Neural cell (in vitro differentiated cells): ENCODE measurements around the gene KLHL17. TPM values are rescaled to one million over a fixed set of nuclear protein-coding genes. Genes with fewer than 3 reads are reported as not detected.

ENCODE experiments used
- H2AFZ ChIP-seq: fragments of 200-600, 300-800 bp; sonication (generic), shearing (Covaris generic); 2 replicates; pipeline ENCODE4 v1.6.0; 2014; ENCODE audit warnings: low read depth, mild to moderate bottlenecking, antibody characterized with exemption, low read length, moderate library complexity
- H3F3A ChIP-seq: fragments of 200-600 bp; shearing (Covaris generic); 2 replicates; pipeline ENCODE4 v1.6.1; 2016; ENCODE audit warnings: mild to moderate bottlenecking, moderate library complexity, mixed read lengths, antibody characterized with exemption, low read length; ENCODE audit not compliant: insufficient read depth, poor library complexity, severe bottlenecking
- H3K27ac ChIP-seq: fragments of 200-600, 300-800 bp; sonication (generic), shearing (Covaris generic); 2 replicates; pipeline ENCODE4 v1.5.1; 2014; ENCODE audit warnings: mild to moderate bottlenecking, low read length, moderate library complexity
- H3K27me3 ChIP-seq: fragments of 300-800, 200-600 bp; sonication (generic), shearing (Covaris generic); 2 replicates; pipeline ENCODE4 v1.6.0; 2014; ENCODE audit warnings: mild to moderate bottlenecking, low read depth, low read length, moderate library complexity; ENCODE audit not compliant: insufficient read depth
- H3K36me3 ChIP-seq: fragments of 300-800, 200-600 bp; sonication (generic), shearing (Covaris generic); 2 replicates; pipeline ENCODE4 v1.5.1; 2014; ENCODE audit warnings: mild to moderate bottlenecking, antibody characterized with exemption, low read length, moderate library complexity; ENCODE audit not compliant: insufficient read depth
- H3K4me2 ChIP-seq: fragments of 300-800, 200-600 bp; sonication (generic), shearing (Covaris generic); 2 replicates; pipeline ENCODE4 v1.6.0; 2014; ENCODE audit warnings: mild to moderate bottlenecking, low read length
- H3K4me3 ChIP-seq: fragments of 300-800, 200-600 bp; sonication (generic), shearing (Covaris generic); 2 replicates; pipeline ENCODE4 v1.5.1; 2014; ENCODE audit warnings: mild to moderate bottlenecking, low read length, moderate library complexity
- H3K79me2 ChIP-seq: fragments of 200-600 bp; shearing (Covaris generic); replicated peaks from 2 replicates; pipeline ENCODE4 v1.6.0; 2014; ENCODE audit warnings: mild to moderate bottlenecking, low read length, moderate library complexity; ENCODE audit not compliant: insufficient read depth
- H3K9ac ChIP-seq: fragments of 300-800, 200-600 bp; sonication (generic), shearing (Covaris generic); 2 replicates; pipeline ENCODE4 v1.6.1; 2016; ENCODE audit warnings: mild to moderate bottlenecking, low read length, mixed read lengths
- H3K9me2 ChIP-seq: fragments of 200-600 bp; shearing (Covaris generic); 2 replicates; pipeline ENCODE4 v1.6.1; 2016; ENCODE audit warnings: mild to moderate bottlenecking, low read length, mixed read lengths; ENCODE audit not compliant: insufficient read depth
- H3K9me3 ChIP-seq: fragments of 200-600, 300-800 bp; sonication (generic), shearing (Covaris generic); 2 replicates; pipeline ENCODE4 v1.6.1; 2016; ENCODE audit warnings: mild to moderate bottlenecking, mixed run types, low read length, moderate library complexity, mixed read lengths
- H4K20me1 ChIP-seq: fragments of 200-600 bp; shearing (Covaris generic); 2 replicates; pipeline ENCODE4 v1.6.1; 2016; ENCODE audit warnings: mild to moderate bottlenecking, mixed run types; ENCODE audit not compliant: insufficient read depth
- CTCF ChIP-seq: fragments of 450-650 bp; IDR thresholded peaks from 2 replicates; pipeline ENCODE4 v1.5.1; 2014; ENCODE audit warnings: antibody characterized with exemption, mild to moderate bottlenecking, moderate library complexity; ENCODE audit not compliant: poor library complexity, severe bottlenecking
- EP300 ChIP-seq: fragments of 450-650 bp; conservative IDR thresholded peaks from 2 replicates; pipeline ENCODE4 v1.6.1; 2014; ENCODE audit warnings: antibody characterized with exemption, mild to moderate bottlenecking, moderate library complexity; ENCODE audit not compliant: poor library complexity, severe bottlenecking
- EZH2 ChIP-seq: fragments of 200-600, 300-800 bp; shearing (Covaris generic), sonication (generic); IDR thresholded peaks from 2 replicates; pipeline ENCODE4 v1.6.1; 2014; ENCODE audit warnings: antibody characterized with exemption, low read length, borderline replicate concordance, mild to moderate bottlenecking; ENCODE audit not compliant: insufficient read depth, poor library complexity, severe bottlenecking
- MXI1 ChIP-seq: fragments of 450-650 bp; conservative IDR thresholded peaks from 2 replicates; pipeline ENCODE4 v1.6.1; 2014; ENCODE audit warnings: antibody characterized with exemption, mild to moderate bottlenecking; ENCODE audit not compliant: poor library complexity, severe bottlenecking
- POLR2AphosphoS5 ChIP-seq: IDR thresholded peaks from 2 replicates; pipeline ENCODE4 v1.6.1; 2012
- RAD21 ChIP-seq: fragments of 450-650 bp; conservative IDR thresholded peaks from 2 replicates; pipeline ENCODE4 v1.6.1; 2014; ENCODE audit warnings: antibody characterized with exemption, mild to moderate bottlenecking, moderate library complexity
- REST ChIP-seq: IDR thresholded peaks from 2 replicates; pipeline ENCODE4 v1.6.1; 2012; ENCODE audit warnings: borderline replicate concordance
- TAF1 ChIP-seq: IDR thresholded peaks from 2 replicates; pipeline ENCODE4 v1.6.1; 2012; ENCODE audit warnings: low read depth
- polyA plus RNA-seq: library from polyadenylated mRNA; depleted of rRNA; stranded (reverse); fragments of >200 nt; gene quantifications from 2 replicates; pipeline ENCODE4 v1.2.3, GENCODE V29; 2014

KLHL17 gene
- polyA plus RNA-seq, 1 donor from 2014 or later: 52.3 TPM

- no peaks in the 10 kb centered on the region for H3K36me3 ChIP-seq
- no peak overlapping the region for H2AFZ ChIP-seq
- no peaks in the 10 kb centered on the region for H3K27me3 ChIP-seq
- TF ChIP-seq CTCF (no peak), EZH2 (no peak), REST (no peak), POLR2AphosphoS5 (no peak), TAF1 (no peak), MXI1 (no peak), RAD21 (no peak)
- H3K9me2 ChIP-seq: no peaks in the 10 kb centered on the region
- no peak overlapping the region for H3K4me2 ChIP-seq
- no peaks in the 10 kb centered on the region for H4K20me1 ChIP-seq
- H3K4me3 ChIP-seq: no peak overlapping the region
- H3K9me3 ChIP-seq: no peaks in the 10 kb centered on the region
- no peaks in the 10 kb centered on the region for H3F3A ChIP-seq
- no peak overlapping the region for H3K9ac ChIP-seq
- no peak overlapping the region for H3K27ac ChIP-seq
- H3K79me2 ChIP-seq: no peaks in the 10 kb centered on the region
Measured at GRCh38 chr1:913491-914130, 46.8 kb upstream of the KLHL17 start.

- no peaks in the 10 kb centered on the region for H3K9me3 ChIP-seq
- H3F3A ChIP-seq: no peaks in the 10 kb centered on the region
- no peak for TF ChIP-seq TAF1
- TF ChIP-seq RAD21: no peak
- no peak for TF ChIP-seq EP300
- no peak for TF ChIP-seq MXI1
- no peak overlapping the region for H3K9ac ChIP-seq
- H3K4me3 ChIP-seq: no peak overlapping the region
- no peaks in the 10 kb centered on the region for H3K79me2 ChIP-seq
- H3K27ac ChIP-seq: no peak overlapping the region
- H3K36me3 ChIP-seq: no peaks in the 10 kb centered on the region
- no peaks in the 10 kb centered on the region for H4K20me1 ChIP-seq
- no peaks in the 10 kb centered on the region for H3K9me2 ChIP-seq
- no peak overlapping the region for H3K4me2 ChIP-seq
- H2AFZ ChIP-seq: no peak overlapping the region
- H3K27me3 ChIP-seq: no peaks in the 10 kb centered on the region
Measured at GRCh38 chr1:914131-914890, 46.1 kb upstream of the KLHL17 start.
